H9 (cell line): ENCODE measurements around the gene KIF18A. TPM values are rescaled to one million over a fixed set of nuclear protein-coding genes. Genes with fewer than 3 reads are reported as not detected.

ENCODE experiments used
- DNase-seq: peaks from one replicate; pipeline ENCODE4 v3.0.0-alpha.2; 2017
- H2AFZ ChIP-seq: one replicate; pipeline ENCODE4 v1.6.1; 2013; ENCODE audit warnings: mild to moderate bottlenecking, low read length, control low read depth, moderate library complexity
- H2AK5ac ChIP-seq: 2 replicates; pipeline ENCODE4 v1.6.1; 2013; ENCODE audit warnings: low read length, control low read depth, mixed read lengths; ENCODE audit not compliant: insufficient read length
- H2BK120ac ChIP-seq: one replicate; pipeline ENCODE4 v1.6.1; 2013; ENCODE audit warnings: low read depth, mild to moderate bottlenecking, low read length, control low read depth, inconsistent platforms; ENCODE audit not compliant: poor library complexity, severe bottlenecking
- H2BK12ac ChIP-seq: 2 replicates; pipeline ENCODE4 v1.6.1; 2013; ENCODE audit warnings: low read length, control low read depth, mixed read lengths, low read depth; ENCODE audit not compliant: insufficient read length
- H2BK15ac ChIP-seq: 2 replicates; pipeline ENCODE4 v1.6.1; 2013; ENCODE audit warnings: low read depth, low read length, control low read depth
- H2BK20ac ChIP-seq: one replicate; pipeline ENCODE4 v1.6.1; 2013; ENCODE audit warnings: low read depth, mild to moderate bottlenecking, low read length, control low read depth, inconsistent platforms; ENCODE audit not compliant: poor library complexity, severe bottlenecking
- H2BK5ac ChIP-seq: 2 replicates; pipeline ENCODE4 v1.6.1; 2013; ENCODE audit warnings: low read length, control low read depth, mixed read lengths; ENCODE audit not compliant: insufficient read length
- H3K14ac ChIP-seq: 2 replicates; pipeline ENCODE4 v1.6.1; 2013; ENCODE audit warnings: low read length, control low read depth; ENCODE audit not compliant: insufficient read depth
- H3K18ac ChIP-seq: 2 replicates; pipeline ENCODE4 v1.6.1; 2013; ENCODE audit warnings: low read depth, mild to moderate bottlenecking, mixed read lengths, low read length, control low read depth; ENCODE audit not compliant: insufficient read length
- H3K23ac ChIP-seq: 2 replicates; pipeline ENCODE4 v1.6.1; 2013; ENCODE audit warnings: low read length, control low read depth, mixed read lengths, low read depth; ENCODE audit not compliant: insufficient read length
- H3K23me2 ChIP-seq: 2 replicates; pipeline ENCODE4 v1.6.1; 2013; ENCODE audit warnings: low read depth, mild to moderate bottlenecking, mixed read lengths, low read length, control low read depth; ENCODE audit not compliant: insufficient read length, poor library complexity, severe bottlenecking
- H3K27ac ChIP-seq: 2 replicates; pipeline ENCODE4 v1.5.1; 2013; ENCODE audit warnings: low read length, control low read depth, mixed read lengths, low read depth; ENCODE audit not compliant: insufficient read length
- H3K27me3 ChIP-seq: 2 replicates; pipeline ENCODE4 v1.6.1; 2013; ENCODE audit warnings: low read length, control low read depth, inconsistent platforms; ENCODE audit not compliant: insufficient read depth
- H3K4ac ChIP-seq: 2 replicates; pipeline ENCODE4 v1.6.1; 2013; ENCODE audit warnings: low read depth, mild to moderate bottlenecking, control low read depth, inconsistent platforms, low read length, moderate library complexity
- H3K4me1 ChIP-seq: 2 replicates; pipeline ENCODE4 v1.6.1; 2013; ENCODE audit warnings: low read length, control low read depth, inconsistent platforms; ENCODE audit not compliant: insufficient read depth
- H3K4me2 ChIP-seq: 2 replicates; pipeline ENCODE4 v1.6.1; 2013; ENCODE audit warnings: low read length, control low read depth, mixed read lengths; ENCODE audit not compliant: insufficient read length, insufficient read depth
- H3K56ac ChIP-seq: 2 replicates; pipeline ENCODE4 v1.6.1; 2013; ENCODE audit warnings: low read depth, mild to moderate bottlenecking, mixed read lengths, low read length, control low read depth; ENCODE audit not compliant: insufficient read length
- H3K79me1 ChIP-seq: 2 replicates; pipeline ENCODE4 v1.6.1; 2013; ENCODE audit warnings: low read depth, mild to moderate bottlenecking, moderate library complexity, low read length, control low read depth, inconsistent platforms; ENCODE audit not compliant: insufficient read depth, poor library complexity, severe bottlenecking
- H3K79me2 ChIP-seq: 2 replicates; pipeline ENCODE4 v1.6.1; 2013; ENCODE audit warnings: low read length, control low read depth, inconsistent platforms; ENCODE audit not compliant: insufficient read depth
- H3K9ac ChIP-seq: 2 replicates; pipeline ENCODE4 v1.6.1; 2013; ENCODE audit warnings: low read length, control low read depth, mixed read lengths; ENCODE audit not compliant: insufficient read length; ENCODE audit errors: extremely low read depth
- H3K9me3 ChIP-seq: one replicate; pipeline ENCODE4 v1.6.1; 2013; ENCODE audit warnings: low read depth, low read length, inconsistent platforms; ENCODE audit not compliant: control insufficient read depth
- H3T11ph ChIP-seq: one replicate; pipeline ENCODE4 v1.6.1; 2013; ENCODE audit warnings: mild to moderate bottlenecking, low read length, control low read depth, inconsistent platforms
- H4K20me1 ChIP-seq: one replicate; pipeline ENCODE4 v1.6.1; 2013; ENCODE audit not compliant: control insufficient read depth, insufficient read length, insufficient read depth
- H4K5ac ChIP-seq: 2 replicates; pipeline ENCODE4 v1.6.1; 2013; ENCODE audit warnings: low read depth, mild to moderate bottlenecking, mixed read lengths, low read length, control low read depth; ENCODE audit not compliant: insufficient read length
- H4K8ac ChIP-seq: replicated peaks from 2 replicates; pipeline ENCODE4 v1.6.1; 2013; ENCODE audit warnings: low read length, control low read depth, mixed read lengths, low read depth; ENCODE audit not compliant: insufficient read length
- H4K91ac ChIP-seq: 2 replicates; pipeline ENCODE4 v1.6.1; 2013; ENCODE audit warnings: low read depth, mild to moderate bottlenecking, moderate library complexity, mixed read lengths, low read length, control low read depth; ENCODE audit not compliant: insufficient read length
- H3K27ac Mint-ChIP-seq, 3 experiments: 2 replicates in 2 of 3; 3 replicates in 1 of 3; pipeline ENCODE4 v1.8.0; 2020 to 2021; ENCODE audit warnings: mixed read lengths in 3 of 3, mild to moderate bottlenecking in 1 of 3, moderate library complexity in 1 of 3
- H3K27me3 Mint-ChIP-seq: 2 replicates; pipeline ENCODE4 v1.8.0; 2021; ENCODE audit warnings: low read depth, mild to moderate bottlenecking, moderate library complexity, mixed read lengths
- H3K36me3 Mint-ChIP-seq, 3 experiments: 2 replicates in 2 of 3; 3 replicates in 1 of 3; pipeline ENCODE4 v1.8.0; 2020 to 2021; ENCODE audit warnings: low read depth in 3 of 3, mixed read lengths in 3 of 3; ENCODE audit not compliant: insufficient read depth in 1 of 3
- H3K4me1 Mint-ChIP-seq, 2 experiments: 2 replicates each; pipeline ENCODE4 v1.8.0; 2020; ENCODE audit warnings: mixed read lengths in 2 of 2
- H3K4me3 Mint-ChIP-seq, 2 experiments: 2 replicates in 1 of 2; 3 replicates in 1 of 2; pipeline ENCODE4 v1.8.0; 2020 to 2021; ENCODE audit warnings: mild to moderate bottlenecking in 2 of 2, mixed read lengths in 2 of 2, moderate library complexity in 1 of 2
- H3K9me3 Mint-ChIP-seq, 2 experiments: 2 replicates in 1 of 2; 3 replicates in 1 of 2; pipeline ENCODE4 v1.8.0; 2020; ENCODE audit warnings: mild to moderate bottlenecking in 2 of 2, mixed read lengths in 2 of 2, moderate library complexity in 1 of 2
- total RNA-seq: library from RNA; stranded (reverse); gene quantifications from 2 replicates; pipeline ENCODE4 v1.2.1, GENCODE V29; 2021
- TF ChIP-seq, protein P1 (sequence below): fragments of 200-600 bp; sonication (generic); conservative IDR thresholded peaks from 3 replicates; pipeline ENCODE4 v1.8.0; 2021; ENCODE audit warnings: antibody characterized with exemption, mild to moderate bottlenecking

Gene KIF18A
- total RNA-seq, 1 experiment from 2014 or later, result 25.9 TPM

DNA sequence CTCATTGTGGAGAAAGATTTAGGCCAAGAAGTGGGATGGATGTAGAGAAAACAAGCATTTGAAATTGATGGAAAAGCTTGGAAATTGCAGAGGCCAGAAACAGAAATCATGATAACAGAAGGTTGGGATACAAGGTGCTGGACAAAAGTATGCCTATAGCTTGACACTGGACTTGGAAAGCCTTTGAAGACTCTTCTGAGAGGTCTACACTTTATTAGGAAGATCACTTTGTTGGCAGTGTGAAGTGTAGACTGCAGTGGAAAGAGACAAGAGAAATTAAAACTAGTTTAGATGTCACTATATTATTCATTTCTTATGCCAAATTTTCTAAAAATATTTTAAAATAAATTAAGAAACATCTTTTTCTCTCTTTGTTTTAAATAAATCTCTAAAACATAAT lies 59.1 kb downstream of the KIF18A start:
- no peak overlapping the region for H3K27ac ChIP-seq
- no peak overlapping the region for H2BK15ac ChIP-seq
- H2BK120ac ChIP-seq, result no peak overlapping the region
- Mint-ChIP-seq H3K27ac (no peak overlapping the region), H3K36me3 (no peaks in the 10 kb centered on the region; a peak in 2 of 7 replicates), H3K9me3 (no peaks in the 10 kb centered on the region), H3K4me3 (no peak overlapping the region), H3K4me1 (no peaks in the 10 kb centered on the region), H3K27me3 (no peaks in the 10 kb centered on the region)
- H3K79me2 ChIP-seq, result no peaks in the 10 kb centered on the region
- H3K23ac ChIP-seq, result no peak overlapping the region
- no peaks in the 10 kb centered on the region for H4K20me1 ChIP-seq
- no peak overlapping the region for H3K14ac ChIP-seq
- TF ChIP-seq, protein P1, sequence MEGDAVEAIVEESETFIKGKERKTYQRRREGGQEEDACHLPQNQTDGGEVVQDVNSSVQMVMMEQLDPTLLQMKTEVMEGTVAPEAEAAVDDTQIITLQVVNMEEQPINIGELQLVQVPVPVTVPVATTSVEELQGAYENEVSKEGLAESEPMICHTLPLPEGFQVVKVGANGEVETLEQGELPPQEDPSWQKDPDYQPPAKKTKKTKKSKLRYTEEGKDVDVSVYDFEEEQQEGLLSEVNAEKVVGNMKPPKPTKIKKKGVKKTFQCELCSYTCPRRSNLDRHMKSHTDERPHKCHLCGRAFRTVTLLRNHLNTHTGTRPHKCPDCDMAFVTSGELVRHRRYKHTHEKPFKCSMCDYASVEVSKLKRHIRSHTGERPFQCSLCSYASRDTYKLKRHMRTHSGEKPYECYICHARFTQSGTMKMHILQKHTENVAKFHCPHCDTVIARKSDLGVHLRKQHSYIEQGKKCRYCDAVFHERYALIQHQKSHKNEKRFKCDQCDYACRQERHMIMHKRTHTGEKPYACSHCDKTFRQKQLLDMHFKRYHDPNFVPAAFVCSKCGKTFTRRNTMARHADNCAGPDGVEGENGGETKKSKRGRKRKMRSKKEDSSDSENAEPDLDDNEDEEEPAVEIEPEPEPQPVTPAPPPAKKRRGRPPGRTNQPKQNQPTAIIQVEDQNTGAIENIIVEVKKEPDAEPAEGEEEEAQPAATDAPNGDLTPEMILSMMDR, result no peak
- no peak overlapping the region for H4K91ac ChIP-seq
- no peak for DNase-seq
- no peak overlapping the region for H4K5ac ChIP-seq
- no peak overlapping the region for H2AFZ ChIP-seq
- H3K27me3 ChIP-seq, result no peaks in the 10 kb centered on the region
- no peak overlapping the region for H2BK20ac ChIP-seq
- H3K23me2 ChIP-seq, result no peaks in the 10 kb centered on the region
- H3K56ac ChIP-seq, result no peak overlapping the region
- no peak overlapping the region for H3K9ac ChIP-seq
- H2BK5ac ChIP-seq, result no peak overlapping the region
- no peak overlapping the region for H2BK12ac ChIP-seq
- no peak overlapping the region for H4K8ac ChIP-seq
- H3K9me3 ChIP-seq, result no peaks in the 10 kb centered on the region
- H3K4me1 ChIP-seq, result no peaks in the 10 kb centered on the region
- H3K18ac ChIP-seq, result no peak overlapping the region
- no peak overlapping the region for H3K4me2 ChIP-seq
- no peak overlapping the region for H3T11ph ChIP-seq
- no peaks in the 10 kb centered on the region for H3K79me1 ChIP-seq
- H2AK5ac ChIP-seq, result no peak overlapping the region
- H3K4ac ChIP-seq, result no peak overlapping the region
